Keratinocyte (primary cell): ENCODE data around the gene TAF4B. TPM values are rescaled to one million over a fixed set of nuclear protein-coding genes. Genes with fewer than 3 reads are reported as not detected.
A peak's percentile ranks its signal among the peaks of the same experiment; 100 is the strongest.
"Not testable (repeated sequence)": the region's sequence is repeated elsewhere in the genome, so short reads cannot be mapped to it uniquely, and the experiment has no call there.

ENCODE experiments used
- DNase-seq: peaks from one replicate; pipeline ENCODE4 v3.0.0-alpha.2; 2011; ENCODE audit warnings: low read depth, missing footprints, low spot score
- FAIRE-seq: peaks from 2 replicates; lab custom pipeline; 2011; peaks lifted over from hg19 to GRCh38; lab: Jason Lieb, UNC
- H2AFZ ChIP-seq: 2 replicates; pipeline ENCODE4 v1.6.0; 2012; ENCODE audit warnings: low read length, control low read depth, inconsistent platforms; ENCODE audit not compliant: control insufficient read depth
- H3K27ac ChIP-seq: 2 replicates; pipeline ENCODE4 v1.5.1; 2011; ENCODE audit warnings: low read length; ENCODE audit not compliant: control insufficient read depth, insufficient read depth
- H3K27me3 ChIP-seq: 3 replicates; pipeline ENCODE4 v1.6.0; 2011; ENCODE audit warnings: low read length; ENCODE audit not compliant: control insufficient read depth, insufficient read depth; ENCODE audit errors: extremely low read depth
- H3K36me3 ChIP-seq, 2 experiments: 2 replicates in 1 of 2; 3 replicates in 1 of 2; pipeline ENCODE4 v1.5.1; 2011; ENCODE audit warnings: low read length in 2 of 2, mild to moderate bottlenecking in 1 of 2; ENCODE audit not compliant: control insufficient read depth in 2 of 2, insufficient read depth in 2 of 2; ENCODE audit errors: extremely low read depth in 1 of 2
- H3K4me1 ChIP-seq: 3 replicates; pipeline ENCODE4 v1.5.1; 2011; ENCODE audit warnings: low read length; ENCODE audit not compliant: control insufficient read depth, insufficient read depth; ENCODE audit errors: extremely low read depth
- H3K4me2 ChIP-seq: 3 replicates; pipeline ENCODE4 v1.6.0; 2011; ENCODE audit warnings: low read depth, low read length; ENCODE audit not compliant: control insufficient read depth, insufficient read depth; ENCODE audit errors: extremely low read depth
- H3K4me3 ChIP-seq, 3 experiments: fragments of 200-600 bp in 1 of 3; sonication (generic) in 1 of 3; 2 replicates in 2 of 3; 3 replicates in 1 of 3; pipeline ENCODE4 v1.5.1; 2011 to 2016; ENCODE audit warnings: low read length in 3 of 3, mild to moderate bottlenecking in 3 of 3, control low read depth in 2 of 3, inconsistent platforms in 1 of 3, low read depth in 1 of 3, mixed read lengths in 1 of 3, mixed run types in 1 of 3, moderate library complexity in 1 of 3; ENCODE audit not compliant: control insufficient read depth in 2 of 3, insufficient read depth in 2 of 3; ENCODE audit errors: extremely low read depth in 1 of 3
- H3K79me2 ChIP-seq: 2 replicates; pipeline ENCODE4 v1.6.0; 2012; ENCODE audit warnings: low read length; ENCODE audit not compliant: control insufficient read depth, insufficient read depth
- H3K9ac ChIP-seq: 3 replicates; pipeline ENCODE4 v1.6.0; 2011; ENCODE audit warnings: low read length; ENCODE audit not compliant: control insufficient read depth, insufficient read depth; ENCODE audit errors: extremely low read depth
- H3K9me1 ChIP-seq: 3 replicates; pipeline ENCODE4 v1.6.0; 2011; ENCODE audit warnings: low read length; ENCODE audit not compliant: control insufficient read depth, insufficient read depth; ENCODE audit errors: extremely low read depth
- H3K9me3 ChIP-seq: 2 replicates; pipeline ENCODE4 v1.5.1; 2012; ENCODE audit warnings: low read depth, low read length; ENCODE audit not compliant: control insufficient read depth
- H4K20me1 ChIP-seq: 3 replicates; pipeline ENCODE4 v1.6.0; 2011; ENCODE audit warnings: low read length; ENCODE audit not compliant: control insufficient read depth, insufficient read depth; ENCODE audit errors: extremely low read depth
- EZH2 ChIP-seq: IDR thresholded peaks from one replicate; pipeline ENCODE4 v1.6.1; 2012; ENCODE audit warnings: inconsistent platforms, mild to moderate bottlenecking, low read length, moderate library complexity
- dilution Hi-C: fragments of 300-500 bp; cut with MboI; formaldehyde crosslinking; loops from one replicate; pipeline ENCODE4 v1.7.0; 2020; ENCODE audit warnings: low sequenced_read_pairs; ENCODE audit not compliant: extremely low pct_ligation_motif_present
- polyA plus RNA-seq, 5 experiments: library from polyadenylated mRNA; depleted of rRNA in 3 of 5; stranded (reverse) in 3 of 5; stranded (forward) in 1 of 5; unstranded in 1 of 5; fragments of >200 nt; gene quantifications; 1 replicate in 1 of 5; 2 replicates in 3 of 5; 3 replicates in 1 of 5; pipeline versions ENCODE4 v1.2.1 to v1.2.3, GENCODE V29; 2011 to 2012; ENCODE audit warnings: missing spikeins in 2 of 5, low read depth in 1 of 5, low replicate concordance in 1 of 5
- TF ChIP-seq, protein P1 (sequence below), 3 experiments: IDR thresholded peaks in 1 of 3; conservative IDR thresholded peaks in 1 of 3; optimal IDR thresholded peaks in 1 of 3; 2 replicates in 2 of 3; 3 replicates in 1 of 3; pipeline versions ENCODE3 to v1.5.1; 2011; ENCODE audit warnings: low read length in 3 of 3, mild to moderate bottlenecking in 3 of 3, moderate library complexity in 2 of 3, control low read depth in 1 of 3, inconsistent platforms in 1 of 3; ENCODE audit not compliant: insufficient read depth in 2 of 3; ENCODE audit errors: extremely low read depth in 1 of 3

The TAF4B gene
- polyA plus RNA-seq, 1 donor (not counting 4 experiments of a cell fraction or from before 2014, with no cell fraction given), result 5.9 TPM

GRCh38 chr18:26436176-26437051, 210.2 kb downstream of the TAF4B start:
- Histone ChIP-seq H3K4me3 (no peak overlapping the region), H3K79me2 (no peaks in the 10 kb centered on the region), H3K27ac (peak overlapping the region; percentile 45), H2AFZ (peak overlapping the region; percentile 51), H3K4me1 (peaks cover 29% of the 10 kb centered on the region), H3K4me2 (peak overlapping the region; percentile 14), H3K27me3 (no peaks in the 10 kb centered on the region), H3K36me3 (no peaks in the 10 kb centered on the region), H4K20me1 (no peaks in the 10 kb centered on the region), H3K9me3 (no peaks in the 10 kb centered on the region), H3K9ac (no peak overlapping the region), H3K9me1 (no peaks in the 10 kb centered on the region)
- TF ChIP-seq, protein P1, sequence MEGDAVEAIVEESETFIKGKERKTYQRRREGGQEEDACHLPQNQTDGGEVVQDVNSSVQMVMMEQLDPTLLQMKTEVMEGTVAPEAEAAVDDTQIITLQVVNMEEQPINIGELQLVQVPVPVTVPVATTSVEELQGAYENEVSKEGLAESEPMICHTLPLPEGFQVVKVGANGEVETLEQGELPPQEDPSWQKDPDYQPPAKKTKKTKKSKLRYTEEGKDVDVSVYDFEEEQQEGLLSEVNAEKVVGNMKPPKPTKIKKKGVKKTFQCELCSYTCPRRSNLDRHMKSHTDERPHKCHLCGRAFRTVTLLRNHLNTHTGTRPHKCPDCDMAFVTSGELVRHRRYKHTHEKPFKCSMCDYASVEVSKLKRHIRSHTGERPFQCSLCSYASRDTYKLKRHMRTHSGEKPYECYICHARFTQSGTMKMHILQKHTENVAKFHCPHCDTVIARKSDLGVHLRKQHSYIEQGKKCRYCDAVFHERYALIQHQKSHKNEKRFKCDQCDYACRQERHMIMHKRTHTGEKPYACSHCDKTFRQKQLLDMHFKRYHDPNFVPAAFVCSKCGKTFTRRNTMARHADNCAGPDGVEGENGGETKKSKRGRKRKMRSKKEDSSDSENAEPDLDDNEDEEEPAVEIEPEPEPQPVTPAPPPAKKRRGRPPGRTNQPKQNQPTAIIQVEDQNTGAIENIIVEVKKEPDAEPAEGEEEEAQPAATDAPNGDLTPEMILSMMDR (optimal IDR thresholded peaks at IDR 0.05 in 1 of 3, IDR thresholded peaks at IDR 0.05 in 1 of 3, conservative IDR thresholded peaks at IDR 0.05 in 1 of 3; ENCODE audit: extremely low read depth in 1 of 3, insufficient read depth in 2 of 3, low read length in 3 of 3), result no peak
- no peak for TF ChIP-seq EZH2
- FAIRE-seq (peak; percentile 84), DNase-seq (no peak)
- dilution Hi-C loops, result no loop called here

DNA sequence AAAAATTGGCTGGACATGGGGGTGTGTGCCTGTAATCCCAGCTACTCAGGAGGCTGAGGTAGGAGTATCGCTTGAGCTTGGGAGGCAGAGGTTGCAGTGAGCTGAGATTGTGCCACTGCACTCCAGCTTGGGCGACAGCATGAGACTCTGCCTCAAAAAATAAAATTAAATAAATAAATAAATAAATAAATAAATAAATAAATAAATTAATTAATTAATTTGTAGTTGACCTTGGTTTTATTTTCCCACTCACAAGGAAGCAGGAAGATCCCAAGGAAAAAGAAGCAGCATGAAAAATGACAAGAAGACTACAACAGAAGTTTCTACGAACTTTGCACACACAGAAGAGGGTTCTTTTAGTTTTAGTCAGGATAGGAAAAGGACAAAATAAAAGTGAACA, 211.4 kb downstream of the TAF4B start:
- H4K20me1 ChIP-seq, H3K9ac ChIP-seq, H3K27me3 ChIP-seq, H3K4me3 ChIP-seq, FAIRE-seq, H3K36me3 ChIP-seq, H2AFZ ChIP-seq, H3K79me2 ChIP-seq, H3K9me1 ChIP-seq, dilution Hi-C loops, DNase-seq, H3K27ac ChIP-seq, H3K4me2 ChIP-seq, H3K9me3 ChIP-seq: not testable (repeated sequence)
- H3K4me1 ChIP-seq, result peaks cover 38% of the 10 kb centered on the region
